DND-41 (cell line): Measurements from ENCODE around the gene DPP6.

Source experiments
- ATAC-seq: fragments of 200-7000 bp; cut with Tn5 transposase; 3 replicates; pipeline ENCODE4 v1.9.1; 2021; ENCODE audit warnings: low read depth; ENCODE audit not compliant: insufficient read depth
- DNase-seq: peaks from one replicate; pipeline ENCODE4 v3.0.0-alpha.2; 2020
- H2AFZ ChIP-seq: 2 replicates; pipeline ENCODE4 v1.6.0; 2012; ENCODE audit warnings: low read depth, low read length
- H3K27ac ChIP-seq: 2 replicates; pipeline ENCODE4 v1.5.1; 2012; ENCODE audit warnings: low read length, inconsistent platforms
- H3K27me3 ChIP-seq: fragments of 200-600 bp; sonication (generic); 2 replicates; pipeline ENCODE4 v1.6.0; 2012; ENCODE audit warnings: low read length, mild to moderate bottlenecking, inconsistent platforms; ENCODE audit not compliant: insufficient read depth, poor library complexity
- H3K36me3 ChIP-seq: 2 replicates; pipeline ENCODE4 v1.5.1; 2012; ENCODE audit warnings: low read length, inconsistent platforms; ENCODE audit not compliant: insufficient read depth
- H3K4me1 ChIP-seq: 2 replicates; pipeline ENCODE4 v1.5.1; 2012; ENCODE audit warnings: mild to moderate bottlenecking, low read length; ENCODE audit not compliant: insufficient read depth
- H3K4me2 ChIP-seq: 2 replicates; pipeline ENCODE4 v1.6.0; 2012; ENCODE audit warnings: mild to moderate bottlenecking, moderate library complexity, low read length, inconsistent platforms; ENCODE audit not compliant: insufficient read depth
- H3K4me3 ChIP-seq, 2 experiments: fragments of 200-600 bp in 1 of 2; shearing (Covaris generic) in 1 of 2; 2 replicates each; pipeline ENCODE4 v1.5.1; 2012 to 2016; ENCODE audit warnings: inconsistent platforms in 2 of 2, low read length in 2 of 2, mild to moderate bottlenecking in 2 of 2, low read depth in 1 of 2, moderate library complexity in 1 of 2
- H3K79me2 ChIP-seq: 2 replicates; pipeline ENCODE4 v1.6.0; 2012; ENCODE audit warnings: low read length, inconsistent platforms; ENCODE audit not compliant: insufficient read depth
- H3K9ac ChIP-seq: 2 replicates; pipeline ENCODE4 v1.6.0; 2012; ENCODE audit warnings: low read depth, mild to moderate bottlenecking, inconsistent platforms, low read length, moderate library complexity
- H3K9me3 ChIP-seq: 2 replicates; pipeline ENCODE4 v1.5.1; 2012; ENCODE audit warnings: low read length, moderate library complexity, mild to moderate bottlenecking, inconsistent platforms; ENCODE audit not compliant: insufficient read depth, severe bottlenecking
- H4K20me1 ChIP-seq: 2 replicates; pipeline ENCODE4 v1.6.0; 2012; ENCODE audit warnings: low read length; ENCODE audit not compliant: insufficient read depth
- CTCF ChIP-seq: IDR thresholded peaks from 2 replicates; pipeline ENCODE4 v1.5.1; 2012; ENCODE audit warnings: borderline replicate concordance, low read length, moderate library complexity, mild to moderate bottlenecking; ENCODE audit not compliant: poor library complexity, severe bottlenecking; ENCODE audit errors: extremely low read depth
- EZH2 ChIP-seq: IDR thresholded peaks from 3 replicates; pipeline ENCODE4 v1.6.1; 2012; ENCODE audit warnings: borderline replicate concordance, low read depth, mild to moderate bottlenecking, moderate library complexity, low read length, inconsistent platforms; ENCODE audit not compliant: severe bottlenecking

Gene DPP6

GRCh38 chr7:154512121-154512833 is 460.1 kb downstream of the DPP6 start:
- no peak for ATAC-seq
- no peak overlapping the region for H3K4me2 ChIP-seq
- TF ChIP-seq CTCF (no peak), EZH2 (no peak)

GRCh38 chr7:154517768-154518167 is 465.6 kb downstream of the DPP6 start:
- Histone ChIP-seq H4K20me1 (no peaks in the 10 kb centered on the region), H3K4me3 (no peak overlapping the region), H3K27me3 (no peaks in the 10 kb centered on the region), H3K79me2 (no peaks in the 10 kb centered on the region), H3K27ac (no peak overlapping the region), H3K4me2 (no peak overlapping the region), H3K9me3 (no peaks in the 10 kb centered on the region), H2AFZ (no peak overlapping the region), H3K9ac (no peak overlapping the region), H3K4me1 (no peaks in the 10 kb centered on the region), H3K36me3 (no peaks in the 10 kb centered on the region)
- ATAC-seq = no peak
- DNase-seq = no peak
- no peak for TF ChIP-seq EZH2
- no peak for TF ChIP-seq CTCF

More at GRCh38 chr7:154512121-154512833, 460.1 kb downstream of the DPP6 start:
- H3K27me3 ChIP-seq = no peaks in the 10 kb centered on the region
- no peaks in the 10 kb centered on the region for H3K9me3 ChIP-seq
- no peaks in the 10 kb centered on the region for H3K4me1 ChIP-seq
- H3K4me3 ChIP-seq = no peak overlapping the region
- H3K27ac ChIP-seq = no peak overlapping the region
- no peak overlapping the region for H2AFZ ChIP-seq
- H4K20me1 ChIP-seq = no peaks in the 10 kb centered on the region
- H3K36me3 ChIP-seq = no peaks in the 10 kb centered on the region
- H3K9ac ChIP-seq = no peak overlapping the region
- no peaks in the 10 kb centered on the region for H3K79me2 ChIP-seq
- no peak for DNase-seq

GRCh38 chr7:154519229-154519628 is 467.0 kb downstream of the DPP6 start:
- Histone ChIP-seq H3K79me2 (no peaks in the 10 kb centered on the region), H3K9me3 (no peaks in the 10 kb centered on the region), H3K36me3 (no peaks in the 10 kb centered on the region), H3K4me3 (no peak overlapping the region), H3K4me2 (no peak overlapping the region), H4K20me1 (no peaks in the 10 kb centered on the region), H3K27me3 (no peaks in the 10 kb centered on the region), H2AFZ (no peak overlapping the region), H3K9ac (no peak overlapping the region), H3K4me1 (no peaks in the 10 kb centered on the region), H3K27ac (no peak overlapping the region)
- no peak for DNase-seq
- TF ChIP-seq CTCF (no peak), EZH2 (no peak)
- no peak for ATAC-seq
